Activated CD4-positive, CD25-positive, alpha-beta regulatory T cell treated with anti-CD3 and anti-CD28 coated beads, Interleukin-2, amount 50 U/mL, for 72 hours (primary cell): ENCODE data around the gene RERE.

Source experiments
- DNase-seq: peaks from one replicate; pipeline ENCODE4 v3.0.0; 2021

Gene RERE

GRCh38 chr1:8817412-8818324 lies at the start of gene RERE:
RERE (minus strand) TSS chr1:8817640.
- DNase-seq: peak; percentile 97

DNA sequence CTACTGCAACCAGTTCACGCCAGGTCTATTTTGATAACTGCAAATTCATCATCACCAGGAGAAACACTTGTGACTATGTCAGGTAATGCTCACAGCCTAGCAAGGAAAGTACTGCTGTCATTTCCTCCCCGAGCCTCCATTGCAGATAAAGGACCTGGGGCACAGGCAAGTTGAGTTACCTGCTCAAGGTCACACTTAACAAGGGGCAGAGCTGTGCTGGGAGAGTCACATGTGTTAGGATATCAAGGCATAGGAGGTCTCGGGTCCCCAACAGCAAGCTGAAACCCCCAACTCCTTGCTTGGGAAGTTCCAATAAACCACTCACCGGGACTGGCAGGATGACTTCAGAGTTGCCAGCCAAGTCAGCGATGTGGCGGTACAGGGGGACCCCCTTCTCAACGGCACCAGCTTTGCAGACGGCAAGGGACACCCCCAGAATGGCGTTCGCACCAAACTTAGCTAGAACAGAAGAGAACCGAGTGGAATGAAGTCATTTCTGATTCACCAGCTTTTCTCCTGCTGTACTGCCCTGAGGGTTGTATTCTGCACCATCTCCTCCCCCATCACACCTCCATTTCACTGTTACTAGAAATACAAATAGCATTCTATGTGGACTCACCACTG lies 49.5 kb upstream of the RERE start:
- peak; percentile 57 for DNase-seq

DNA sequence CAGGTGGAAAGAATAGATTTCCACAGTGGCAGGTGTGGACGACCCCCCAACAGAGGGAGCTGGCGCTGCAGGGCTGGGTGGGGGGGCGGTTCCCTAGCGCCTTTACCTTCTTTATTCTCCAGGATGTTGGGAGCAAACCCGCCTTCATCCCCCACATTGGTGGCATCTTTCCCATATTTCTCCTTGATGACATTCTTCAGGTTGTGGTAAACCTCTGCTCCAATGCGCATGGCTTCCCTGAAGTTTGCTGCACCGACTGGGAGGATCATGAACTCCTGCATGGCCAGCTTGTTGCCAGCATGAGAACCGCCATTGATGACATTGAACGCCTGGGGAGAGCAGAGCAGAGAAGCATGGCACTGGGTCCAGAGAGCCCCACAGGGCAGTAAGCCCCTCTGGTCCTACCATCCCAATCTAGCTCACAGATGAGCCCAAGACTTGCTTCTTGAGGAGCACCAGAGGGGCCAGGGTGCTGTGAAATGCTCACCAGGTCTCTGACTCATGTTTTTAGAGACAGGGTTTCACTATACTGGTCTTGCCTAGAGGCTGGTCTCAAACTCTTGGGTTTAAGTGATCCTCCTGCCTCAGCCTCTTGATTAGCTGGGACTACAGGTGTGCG lies 48.8 kb upstream of the RERE start:
- no peak for DNase-seq

- DNase-seq: no peak
Measured at GRCh38 chr1:8864713-8865344, 47.4 kb upstream of the RERE start.

GRCh38 chr1:8863794-8864233 lies 46.4 kb upstream of the RERE start:
- DNase-seq: no peak

DNA sequence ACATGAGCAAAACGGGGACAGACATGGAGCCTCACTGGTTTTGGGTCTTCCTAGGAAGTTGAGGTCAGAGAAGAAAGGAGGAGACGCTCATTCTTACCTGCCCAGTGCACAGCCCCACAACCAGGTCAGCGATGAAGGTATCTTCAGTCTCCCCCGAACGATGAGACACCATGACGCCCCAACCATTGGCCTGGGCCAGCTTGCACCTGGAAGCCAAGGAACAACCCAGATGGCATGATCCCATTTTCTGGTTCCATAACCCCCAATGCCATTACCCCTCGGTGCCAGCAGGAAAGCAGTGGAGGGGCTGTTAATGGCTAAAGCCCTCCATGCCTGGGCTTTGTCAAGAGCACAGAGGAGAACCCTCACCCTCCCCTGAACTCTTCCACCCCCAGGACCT lies 45.7 kb upstream of the RERE start:
- no peak for DNase-seq

DNA sequence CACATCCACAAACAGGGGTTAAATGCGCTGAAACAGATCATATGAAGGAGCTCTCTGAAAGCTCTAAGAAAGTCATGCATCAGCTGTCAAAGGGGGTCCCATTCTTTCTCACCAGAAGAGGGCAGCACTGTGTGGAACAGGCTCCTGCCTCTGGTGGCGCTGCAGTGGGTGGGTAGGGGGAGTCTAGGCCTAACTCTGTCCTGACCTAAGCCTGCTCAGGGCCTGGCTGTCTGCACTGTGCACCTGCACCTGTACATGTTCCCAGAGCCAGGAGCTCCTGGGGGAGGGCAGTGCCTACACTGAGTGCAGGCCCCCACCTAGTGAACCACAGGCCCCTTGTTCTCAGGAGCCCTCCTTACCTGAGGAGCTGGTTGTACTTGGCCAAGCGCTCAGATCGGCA lies 45.1 kb upstream of the RERE start:
- no peak for DNase-seq

- DNase-seq: no peak
Measured at GRCh38 chr1:8860738-8861516, 43.5 kb upstream of the RERE start.

GRCh38 chr1:8858888-8859706 lies 41.7 kb upstream of the RERE start:
- no peak for DNase-seq

DNA sequence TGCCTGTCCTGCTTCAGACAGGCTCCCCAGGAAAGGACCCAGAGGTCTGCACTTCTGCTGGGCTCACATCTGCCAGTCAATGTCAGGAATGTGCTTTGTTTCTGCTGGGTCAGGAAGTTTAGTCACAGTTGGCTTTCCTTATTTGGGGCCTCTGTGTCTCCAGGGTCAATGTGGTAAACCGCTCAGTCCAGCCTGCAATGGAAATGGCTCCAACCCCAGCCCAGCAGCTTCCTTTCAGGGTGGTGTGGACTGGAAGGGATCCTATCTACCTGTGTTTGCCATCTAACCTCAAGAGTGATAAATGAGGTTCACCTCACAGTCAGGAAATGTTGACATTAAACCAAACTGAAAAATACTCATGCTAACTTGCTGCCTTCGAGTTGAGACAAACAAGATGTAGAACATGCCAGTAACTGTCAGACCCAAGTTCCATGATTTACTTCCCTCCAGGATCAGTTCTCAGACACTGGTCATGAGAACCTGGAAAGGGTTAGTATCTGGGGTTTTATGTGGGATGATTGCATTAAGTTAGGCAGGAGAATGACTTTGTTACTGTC lies 40.8 kb upstream of the RERE start:
- DNase-seq: no peak

- DNase-seq: no peak
Measured at GRCh38 chr1:8856689-8857412, 39.4 kb upstream of the RERE start.

- no peak for DNase-seq
Measured at GRCh38 chr1:8854240-8854639, 36.8 kb upstream of the RERE start.

GRCh38 chr1:8851060-8851459 lies 33.6 kb upstream of the RERE start:
- DNase-seq: no peak

GRCh38 chr1:8848663-8849386 lies 31.4 kb upstream of the RERE start:
- DNase-seq: peak; percentile 84

DNA sequence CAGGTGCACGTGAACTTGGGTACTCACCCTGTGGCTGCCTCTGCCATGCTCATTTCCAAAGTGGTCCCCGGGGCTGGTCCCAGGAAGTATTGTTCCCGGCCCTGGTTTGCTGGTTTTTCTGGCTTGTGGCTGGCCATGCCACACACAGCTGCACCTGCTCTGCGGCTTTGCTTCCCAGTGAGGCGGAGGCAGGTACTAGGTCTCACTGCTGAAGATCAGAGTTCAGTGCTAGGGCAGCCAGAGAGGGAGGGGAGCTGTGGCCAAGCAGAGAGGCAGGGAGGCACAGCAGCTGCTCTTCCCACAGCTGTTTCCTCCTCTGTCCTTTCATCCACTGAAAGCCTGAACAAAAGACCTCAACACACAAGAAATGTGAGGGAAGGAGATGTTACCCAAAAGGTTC lies 30.6 kb upstream of the RERE start:
- no peak for DNase-seq

- no peak for DNase-seq
Measured at GRCh38 chr1:8846263-8846662, 28.8 kb upstream of the RERE start.

DNA sequence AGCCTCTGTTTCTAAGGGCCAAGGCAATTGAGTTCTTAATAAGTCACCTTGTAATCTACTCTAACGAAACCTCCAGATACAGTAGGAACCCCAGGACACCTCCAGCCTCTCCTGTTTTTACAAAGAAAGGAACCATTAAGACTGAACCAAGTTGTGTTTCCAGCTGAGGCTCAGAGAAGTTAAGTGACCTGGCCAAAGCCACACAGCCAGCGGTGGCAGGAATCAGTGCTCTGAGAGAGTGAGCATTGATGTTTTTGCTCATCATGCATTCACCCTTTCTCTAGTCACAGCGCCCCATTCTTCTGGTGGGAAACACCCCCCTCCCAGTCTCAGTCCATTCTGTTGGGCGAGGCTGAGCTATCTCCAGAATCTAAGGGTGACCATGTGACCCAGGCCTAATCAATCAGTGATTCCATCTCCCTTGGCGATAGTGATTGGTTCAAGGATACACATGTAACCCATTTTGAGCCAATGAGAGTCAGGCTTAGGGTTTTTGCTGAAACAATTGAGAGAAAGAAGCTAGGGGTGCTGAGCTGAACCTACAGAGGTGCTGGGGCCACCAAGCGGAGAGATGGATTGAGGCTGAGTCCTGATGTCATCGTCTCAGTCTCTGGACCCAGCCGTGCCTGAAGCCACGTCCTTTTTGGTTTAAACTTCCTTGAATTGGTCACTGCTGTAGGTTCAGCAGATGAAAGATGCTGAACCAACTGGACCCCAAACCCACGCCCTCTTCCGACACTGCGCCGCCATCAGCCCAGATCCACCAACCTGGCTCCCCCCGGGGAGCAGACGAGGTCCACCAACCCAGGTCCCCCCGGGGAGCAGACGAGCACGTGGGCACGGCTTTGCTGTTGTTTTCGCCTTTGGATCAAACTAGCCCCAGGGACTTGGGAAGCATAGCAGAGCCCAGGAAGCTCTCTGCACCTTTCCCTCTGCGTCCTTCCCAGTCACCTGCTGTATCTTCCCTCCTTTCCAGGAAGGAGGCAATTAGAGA lies 28.0 kb upstream of the RERE start:
- no peak for DNase-seq

DNA sequence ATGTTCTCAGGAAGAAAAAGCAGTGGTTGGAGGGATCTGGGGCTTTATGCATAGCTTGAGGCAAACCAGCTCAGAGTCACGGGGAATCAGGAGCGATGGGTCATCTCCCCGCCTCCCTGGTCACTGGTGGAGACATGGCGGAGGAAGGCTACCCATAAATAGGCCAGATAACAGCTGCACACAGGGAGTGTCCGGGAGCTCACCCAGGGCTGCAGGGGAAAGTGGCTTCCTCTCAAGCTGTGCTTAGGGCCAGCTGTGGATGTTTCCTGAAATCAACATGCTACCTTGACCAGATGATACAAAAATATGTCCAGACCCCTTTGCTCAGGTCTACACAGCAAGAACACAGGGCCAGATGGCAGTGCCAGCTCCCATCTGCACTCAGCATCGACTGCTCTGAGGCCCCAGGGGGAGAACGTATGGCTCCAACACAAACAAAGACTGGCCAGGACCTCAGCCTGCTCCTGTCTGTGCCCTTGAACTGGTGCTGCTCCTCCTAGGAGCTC lies 27.1 kb upstream of the RERE start:
- no peak for DNase-seq
